PC-3 (cell line): ENCODE results near the gene CAVIN1. TPM values are rescaled to one million over a fixed set of nuclear protein-coding genes. Genes with fewer than 3 reads are reported as not detected.
"Not testable (repeated sequence)": the region's sequence is repeated elsewhere in the genome, so short reads cannot be mapped to it uniquely, and the experiment has no call there.

Experiments used
- ATAC-seq: fragments of 200-7000 bp; cut with Tn5 transposase; 2 replicates; pipeline ENCODE4 v1.9.1; 2020; ENCODE audit warnings: mild to moderate bottlenecking, moderate library complexity
- BruUV-seq: library from RNA; stranded (reverse); fragments of 400-500 nt; replicated peaks from 2 replicates; lab custom pipeline; 2021; lab: Mats Ljungman, UMichigan
- CTCF ChIA-PET: fragments of 300-600 bp; sonication (Branson Sonifier 250); formaldehyde crosslinking; loops from one replicate; lab custom pipeline; 2022; ENCODE audit warnings: antibody characterized with exemption; lab: Charles Lee
- POLR2A ChIA-PET: fragments of 300-600 bp; sonication (Branson Sonifier 250); formaldehyde crosslinking; loops from one replicate; lab custom pipeline; 2022; ENCODE audit warnings: antibody characterized with exemption; ENCODE audit not compliant: unreplicated experiment; lab: Charles Lee
- DNase-seq: peaks from one replicate; pipeline ENCODE4 v3.0.0-alpha.2; 2015
- H2AFZ ChIP-seq: fragments of 300-600 bp; sonication (generic); 2 replicates; pipeline ENCODE4 v1.6.0; 2016; ENCODE audit warnings: antibody characterized with exemption, low read length
- H3F3A ChIP-seq: fragments of 300-600 bp; sonication (generic); one replicate; pipeline ENCODE4 v1.6.0; 2017; ENCODE audit warnings: antibody characterized with exemption, low read length, control low read depth, mild to moderate bottlenecking; ENCODE audit not compliant: unreplicated experiment
- H3K27ac ChIP-seq: fragments of 300-600 bp; sonication (generic); 2 replicates; pipeline ENCODE4 v1.5.1; 2016; ENCODE audit warnings: mild to moderate bottlenecking, low read length
- H3K27me3 ChIP-seq: fragments of 300-600 bp; sonication (generic); 2 replicates; pipeline ENCODE4 v1.6.1; 2016; ENCODE audit warnings: low read length, mixed read lengths
- H3K36me3 ChIP-seq: fragments of 300-600 bp; sonication (generic); 2 replicates; pipeline ENCODE4 v1.6.1; 2016; ENCODE audit warnings: low read depth, mixed run types, low read length, mixed read lengths
- H3K4me1 ChIP-seq: fragments of 300-600 bp; sonication (generic); 2 replicates; pipeline ENCODE4 v1.5.1; 2016; ENCODE audit warnings: low read length; ENCODE audit not compliant: insufficient read depth
- H3K4me2 ChIP-seq: fragments of 300-600 bp; sonication (generic); 2 replicates; pipeline ENCODE4 v1.6.0; 2016; ENCODE audit warnings: low read length
- H3K4me3 ChIP-seq: fragments of 300-600 bp; sonication (generic); 2 replicates; pipeline ENCODE4 v1.5.1; 2016; ENCODE audit warnings: mild to moderate bottlenecking, low read length, mixed read lengths
- H3K79me2 ChIP-seq: fragments of 300-600 bp; sonication (generic); 2 replicates; pipeline ENCODE4 v1.6.1; 2017; ENCODE audit warnings: low read length, mixed read lengths
- H3K9ac ChIP-seq: fragments of 300-600 bp; sonication (generic); 2 replicates; pipeline ENCODE4 v1.6.0; 2016; ENCODE audit warnings: mild to moderate bottlenecking, low read length
- H3K9me2 ChIP-seq: fragments of 300-600 bp; sonication (generic); replicated peaks from 2 replicates; pipeline ENCODE4 v1.6.1; 2016; ENCODE audit warnings: mixed run types, low read length, mixed read lengths
- H3K9me3 ChIP-seq: fragments of 300-600 bp; sonication (generic); 2 replicates; pipeline ENCODE4 v1.6.1; 2016; ENCODE audit warnings: low read length, mixed read lengths
- H4K20me1 ChIP-seq: fragments of 300-600 bp; sonication (generic); 2 replicates; pipeline ENCODE4 v1.6.1; 2016; ENCODE audit warnings: low read length, mixed read lengths
- CTCF ChIP-seq: fragments of 300-600 bp; sonication (generic); conservative IDR thresholded peaks from 2 replicates; pipeline ENCODE4 v1.5.1; 2017; ENCODE audit warnings: antibody characterized with exemption, low read depth, mild to moderate bottlenecking, low read length
- EZH2 ChIP-seq: fragments of 300-600 bp; sonication (generic); IDR thresholded peaks from one replicate; pipeline ENCODE4 v1.6.1; 2017; ENCODE audit warnings: antibody characterized with exemption, mild to moderate bottlenecking, low read length; ENCODE audit not compliant: unreplicated experiment
- EZH2phosphoT487 ChIP-seq: fragments of 300-600 bp; sonication (generic); IDR thresholded peaks from 2 replicates; pipeline ENCODE4 v1.6.1; 2018; ENCODE audit warnings: mild to moderate bottlenecking, antibody characterized with exemption, low read length, borderline replicate concordance
- intact Hi-C: fragments of 100-400 bp; cut with micrococcal nuclease; formaldehyde crosslinking; loops from 2 replicates; pipeline ENCODE4 v1.9.0; 2023
- total RNA-seq: library from RNA; depleted of rRNA; stranded (reverse); fragments of >200 nt; gene quantifications from 2 replicates; pipeline ENCODE4 v1.2.3, GENCODE V29; 2014

Gene CAVIN1
- total RNA-seq, 1 experiment from 2014 or later = not detected

GRCh38 chr17:42453439-42453838 lies 30.4 kb upstream of the CAVIN1 start:
- H3K4me1 ChIP-seq = no peaks in the 10 kb centered on the region
- no peaks in the 10 kb centered on the region for H4K20me1 ChIP-seq
- no peaks in the 10 kb centered on the region for H3K36me3 ChIP-seq
- DNase-seq = no peak
- H3K4me2 ChIP-seq = no peak overlapping the region
- ChIA-PET CTCF (no interaction called here), POLR2A (no interaction called here)
- no peaks in the 10 kb centered on the region for H3K27me3 ChIP-seq
- ATAC-seq = no peak
- intact Hi-C loops = no loop called here
- no peaks in the 10 kb centered on the region for H3F3A ChIP-seq
- no peaks in the 10 kb centered on the region for H3K9me3 ChIP-seq
- no peaks in the 10 kb centered on the region for H3K9me2 ChIP-seq
- TF ChIP-seq EZH2 = no peak
- TF ChIP-seq EZH2phosphoT487 = no peak
- TF ChIP-seq CTCF = no peak
- no peak overlapping the region for H3K27ac ChIP-seq
- no TSS peak for BruUV-seq
- H2AFZ ChIP-seq = no peak overlapping the region
- no peak overlapping the region for H3K4me3 ChIP-seq
- H3K9ac ChIP-seq = no peak overlapping the region
- no peaks in the 10 kb centered on the region for H3K79me2 ChIP-seq

GRCh38 chr17:42451270-42451669 lies 28.2 kb upstream of the CAVIN1 start:
- H3K9me2 ChIP-seq, H3K36me3 ChIP-seq, CTCF ChIA-PET, intact Hi-C loops, H3F3A ChIP-seq, DNase-seq, H4K20me1 ChIP-seq, H3K27ac ChIP-seq, H3K27me3 ChIP-seq, H3K4me2 ChIP-seq, H3K9me3 ChIP-seq, ATAC-seq, H2AFZ ChIP-seq, H3K4me1 ChIP-seq, H3K79me2 ChIP-seq, H3K9ac ChIP-seq, H3K4me3 ChIP-seq, BruUV-seq, POLR2A ChIA-PET: not testable (repeated sequence)

- CTCF ChIA-PET, H3K9me2 ChIP-seq, H3K27ac ChIP-seq, DNase-seq, intact Hi-C loops, H3K4me2 ChIP-seq, H3K27me3 ChIP-seq, H3K9ac ChIP-seq, H3K4me3 ChIP-seq, H3K9me3 ChIP-seq, BruUV-seq, H2AFZ ChIP-seq, H4K20me1 ChIP-seq, POLR2A ChIA-PET, H3F3A ChIP-seq, H3K79me2 ChIP-seq, H3K4me1 ChIP-seq, H3K36me3 ChIP-seq, ATAC-seq: not testable (repeated sequence)
Observed at GRCh38 chr17:42449838-42450237, 26.8 kb upstream of the CAVIN1 start.

- H3K4me1 ChIP-seq, CTCF ChIA-PET, BruUV-seq, intact Hi-C loops, ATAC-seq, H3K36me3 ChIP-seq, H4K20me1 ChIP-seq, H3K9me3 ChIP-seq, POLR2A ChIA-PET, H3F3A ChIP-seq, H3K9ac ChIP-seq, H3K4me2 ChIP-seq, H3K9me2 ChIP-seq, H3K79me2 ChIP-seq, H3K27ac ChIP-seq, DNase-seq, H3K4me3 ChIP-seq, H2AFZ ChIP-seq, H3K27me3 ChIP-seq: not testable (repeated sequence)
Observed at GRCh38 chr17:42449176-42449575, 26.1 kb upstream of the CAVIN1 start.
